ENCODE results near the gene PCCB.

The PCCB gene

GRCh38 chr3:136232413-136232812 is 17.7 kb upstream of the PCCB start:
- CTCF ChIA-PET = no interaction called here

GRCh38 chr3:136235545-136235944 is 14.6 kb upstream of the PCCB start:
- TF ChIP-seq ZNF292 (tag by site-specific recombination; IDR thresholded peaks at IDR 0.05; ENCODE audit: borderline replicate concordance, low read depth) (no peak), ZNF843 (tag by site-specific recombination; IDR thresholded peaks at IDR 0.05) (no peak), ZNF645 (tag by site-specific recombination; IDR thresholded peaks at IDR 0.05) (no peak), ZNF202 (tag by site-specific recombination; IDR thresholded peaks at IDR 0.05; ENCODE audit: borderline replicate concordance) (no peak), ZNF658 (tag by site-specific recombination; IDR thresholded peaks at IDR 0.05) (no peak)
- TF ChIP-seq, protein P1, sequence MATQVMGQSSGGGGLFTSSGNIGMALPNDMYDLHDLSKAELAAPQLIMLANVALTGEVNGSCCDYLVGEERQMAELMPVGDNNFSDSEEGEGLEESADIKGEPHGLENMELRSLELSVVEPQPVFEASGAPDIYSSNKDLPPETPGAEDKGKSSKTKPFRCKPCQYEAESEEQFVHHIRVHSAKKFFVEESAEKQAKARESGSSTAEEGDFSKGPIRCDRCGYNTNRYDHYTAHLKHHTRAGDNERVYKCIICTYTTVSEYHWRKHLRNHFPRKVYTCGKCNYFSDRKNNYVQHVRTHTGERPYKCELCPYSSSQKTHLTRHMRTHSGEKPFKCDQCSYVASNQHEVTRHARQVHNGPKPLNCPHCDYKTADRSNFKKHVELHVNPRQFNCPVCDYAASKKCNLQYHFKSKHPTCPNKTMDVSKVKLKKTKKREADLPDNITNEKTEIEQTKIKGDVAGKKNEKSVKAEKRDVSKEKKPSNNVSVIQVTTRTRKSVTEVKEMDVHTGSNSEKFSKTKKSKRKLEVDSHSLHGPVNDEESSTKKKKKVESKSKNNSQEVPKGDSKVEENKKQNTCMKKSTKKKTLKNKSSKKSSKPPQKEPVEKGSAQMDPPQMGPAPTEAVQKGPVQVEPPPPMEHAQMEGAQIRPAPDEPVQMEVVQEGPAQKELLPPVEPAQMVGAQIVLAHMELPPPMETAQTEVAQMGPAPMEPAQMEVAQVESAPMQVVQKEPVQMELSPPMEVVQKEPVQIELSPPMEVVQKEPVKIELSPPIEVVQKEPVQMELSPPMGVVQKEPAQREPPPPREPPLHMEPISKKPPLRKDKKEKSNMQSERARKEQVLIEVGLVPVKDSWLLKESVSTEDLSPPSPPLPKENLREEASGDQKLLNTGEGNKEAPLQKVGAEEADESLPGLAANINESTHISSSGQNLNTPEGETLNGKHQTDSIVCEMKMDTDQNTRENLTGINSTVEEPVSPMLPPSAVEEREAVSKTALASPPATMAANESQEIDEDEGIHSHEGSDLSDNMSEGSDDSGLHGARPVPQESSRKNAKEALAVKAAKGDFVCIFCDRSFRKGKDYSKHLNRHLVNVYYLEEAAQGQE (tag by site-specific recombination; IDR thresholded peaks at IDR 0.05) = no peak
- no peaks in the 10 kb centered on the region for H3K36me3 ChIP-seq (ENCODE audit: control insufficient read depth in 2 of 2, insufficient read depth in 1 of 2, low read length in 2 of 2)
- H3K4me1 ChIP-seq (ENCODE audit: control insufficient read depth, insufficient read depth, low read length) = no peaks in the 10 kb centered on the region
- no peaks in the 10 kb centered on the region for H3K9me3 ChIP-seq (ENCODE audit: control insufficient read depth, insufficient read depth, low read depth, low read length)
- no peak overlapping the region for H3K27ac ChIP-seq (ENCODE audit: extremely low read depth, low read depth, low read length)
- ChIA-PET CTCF (no interaction called here), POLR2A (no interaction called here)
- no peak overlapping the region for H3K4me3 ChIP-seq (ENCODE audit: low read depth, low read length)

More at GRCh38 chr3:136232413-136232812, 17.7 kb upstream of the PCCB start:
- H3K36me3 ChIP-seq (ENCODE audit: control insufficient read depth in 2 of 2, insufficient read depth in 1 of 2, low read length in 2 of 2) = no peaks in the 10 kb centered on the region
- no peak overlapping the region for H3K4me3 ChIP-seq (ENCODE audit: low read depth, low read length)
- H3K27ac ChIP-seq (ENCODE audit: extremely low read depth, low read depth, low read length) = no peak overlapping the region
- POLR2A ChIA-PET = no interaction called here
- no peaks in the 10 kb centered on the region for H3K9me3 ChIP-seq (ENCODE audit: control insufficient read depth, insufficient read depth, low read depth, low read length)
- TF ChIP-seq ZNF76 (tag by site-specific recombination; IDR thresholded peaks at IDR 0.05; ENCODE audit: borderline replicate concordance, low read depth) (no peak), ZNF514 (tag by site-specific recombination; IDR thresholded peaks at IDR 0.05) (no peak), ZBTB17 (tag by site-specific recombination; IDR thresholded peaks at IDR 0.05) (no peak), YY2 (tag by site-specific recombination; IDR thresholded peaks at IDR 0.05) (no peak), PBX3 (CRISPR knock-in tag; IDR thresholded peaks at IDR 0.05) (no peak), MZF1 (tag by site-specific recombination; IDR thresholded peaks at IDR 0.05; ENCODE audit: borderline replicate concordance) (no peak), ZNF26 (tag by site-specific recombination; IDR thresholded peaks at IDR 0.05) (no peak), ZFHX2 (tag by site-specific recombination; conservative IDR thresholded peaks at IDR 0.05) (no peak), ZNF121 (tag by site-specific recombination; IDR thresholded peaks at IDR 0.05) (no peak), ZNF529 (tag by site-specific recombination; IDR thresholded peaks at IDR 0.05; ENCODE audit: insufficient replicate concordance) (no peak)
- TF ChIP-seq, protein P2, sequence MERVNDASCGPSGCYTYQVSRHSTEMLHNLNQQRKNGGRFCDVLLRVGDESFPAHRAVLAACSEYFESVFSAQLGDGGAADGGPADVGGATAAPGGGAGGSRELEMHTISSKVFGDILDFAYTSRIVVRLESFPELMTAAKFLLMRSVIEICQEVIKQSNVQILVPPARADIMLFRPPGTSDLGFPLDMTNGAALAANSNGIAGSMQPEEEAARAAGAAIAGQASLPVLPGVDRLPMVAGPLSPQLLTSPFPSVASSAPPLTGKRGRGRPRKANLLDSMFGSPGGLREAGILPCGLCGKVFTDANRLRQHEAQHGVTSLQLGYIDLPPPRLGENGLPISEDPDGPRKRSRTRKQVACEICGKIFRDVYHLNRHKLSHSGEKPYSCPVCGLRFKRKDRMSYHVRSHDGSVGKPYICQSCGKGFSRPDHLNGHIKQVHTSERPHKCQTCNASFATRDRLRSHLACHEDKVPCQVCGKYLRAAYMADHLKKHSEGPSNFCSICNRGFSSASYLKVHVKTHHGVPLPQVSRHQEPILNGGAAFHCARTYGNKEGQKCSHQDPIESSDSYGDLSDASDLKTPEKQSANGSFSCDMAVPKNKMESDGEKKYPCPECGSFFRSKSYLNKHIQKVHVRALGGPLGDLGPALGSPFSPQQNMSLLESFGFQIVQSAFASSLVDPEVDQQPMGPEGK (tag by site-specific recombination; IDR thresholded peaks at IDR 0.05) = no peak
- TF ChIP-seq, protein P3, sequence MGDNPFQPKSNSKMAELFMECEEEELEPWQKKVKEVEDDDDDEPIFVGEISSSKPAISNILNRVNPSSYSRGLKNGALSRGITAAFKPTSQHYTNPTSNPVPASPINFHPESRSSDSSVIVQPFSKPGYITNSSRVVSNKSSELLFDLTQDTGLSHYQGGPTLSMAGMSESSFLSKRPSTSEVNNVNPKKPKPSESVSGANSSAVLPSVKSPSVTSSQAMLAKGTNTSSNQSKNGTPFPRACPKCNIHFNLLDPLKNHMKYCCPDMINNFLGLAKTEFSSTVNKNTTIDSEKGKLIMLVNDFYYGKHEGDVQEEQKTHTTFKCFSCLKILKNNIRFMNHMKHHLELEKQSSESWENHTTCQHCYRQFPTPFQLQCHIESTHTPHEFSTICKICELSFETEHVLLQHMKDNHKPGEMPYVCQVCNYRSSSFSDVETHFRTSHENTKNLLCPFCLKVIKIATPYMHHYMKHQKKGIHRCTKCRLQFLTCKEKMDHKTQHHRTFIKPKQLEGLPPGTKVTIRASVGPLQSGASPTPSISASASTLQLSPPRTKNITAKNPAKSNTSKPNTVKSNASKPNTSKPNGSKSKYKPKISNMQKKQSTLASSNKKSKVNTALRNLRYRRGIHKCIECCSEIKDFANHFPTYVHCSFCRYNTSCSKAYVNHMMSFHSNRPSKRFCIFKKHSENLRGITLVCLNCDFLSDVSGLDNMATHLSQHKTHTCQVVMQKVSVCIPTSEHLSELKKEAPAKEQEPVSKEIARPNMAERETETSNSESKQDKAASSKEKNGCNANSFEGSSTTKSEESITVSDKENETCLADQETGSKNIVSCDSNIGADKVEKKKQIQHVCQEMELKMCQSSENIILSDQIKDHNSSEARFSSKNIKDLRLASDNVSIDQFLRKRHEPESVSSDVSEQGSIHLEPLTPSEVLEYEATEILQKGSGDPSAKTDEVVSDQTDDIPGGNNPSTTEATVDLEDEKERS (tag by site-specific recombination; IDR thresholded peaks at IDR 0.05) = no peak
- H3K4me1 ChIP-seq (ENCODE audit: control insufficient read depth, insufficient read depth, low read length) = no peaks in the 10 kb centered on the region

Measured in HEK293 (cell line).